Erythroblast (primary cell): ENCODE measurements around the gene SCNN1B.

ENCODE experiments used
- GATA1 ChIP-seq: IDR thresholded peaks from 2 replicates; pipeline ENCODE4 v1.6.1; 2011; ENCODE audit warnings: low read depth, mild to moderate bottlenecking, control low read depth, low read length, moderate library complexity
- POLR2A ChIP-seq: IDR thresholded peaks from 2 replicates; pipeline ENCODE4 v1.6.1; 2011; ENCODE audit warnings: mild to moderate bottlenecking, low read length

DNA sequence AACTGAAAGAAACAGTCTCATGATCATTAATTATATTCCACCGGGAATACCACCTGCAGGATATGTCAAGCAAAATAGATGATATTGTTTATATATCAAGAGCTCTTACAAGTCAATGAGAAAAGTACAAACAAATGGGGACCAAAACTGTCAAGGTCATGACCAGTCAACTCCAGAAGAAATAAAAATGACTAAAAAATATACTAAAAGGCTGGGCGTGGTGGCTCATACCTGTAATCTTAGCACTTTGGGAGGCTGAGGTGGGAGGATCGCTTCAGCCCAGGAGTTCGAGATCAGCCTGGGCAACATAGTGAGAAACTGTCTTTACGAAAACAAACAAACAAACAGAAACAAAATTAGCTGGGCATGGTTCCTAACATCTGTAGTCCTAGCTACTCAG lies 49.8 kb upstream of the SCNN1B start:
- no peak for TF ChIP-seq POLR2A
- TF ChIP-seq GATA1 = no peak
